GM06990 (cell line): ENCODE measurements around the gene SMOC2.

Source experiments
- DNase-seq: peaks from one replicate; pipeline ENCODE4 v3.0.0-alpha.2; 2011; ENCODE audit not compliant: insufficient read length; ENCODE audit errors: extremely low read depth
- H3K27me3 ChIP-seq: replicated peaks from 2 replicates; pipeline ENCODE4 v1.6.0; 2011; ENCODE audit warnings: low read length; ENCODE audit not compliant: control insufficient read depth, insufficient read depth
- H3K36me3 ChIP-seq: 2 replicates; pipeline ENCODE4 v1.5.1; 2011; ENCODE audit warnings: low read length; ENCODE audit not compliant: control insufficient read depth, insufficient read depth
- H3K4me3 ChIP-seq: replicated peaks from 2 replicates; pipeline ENCODE4 v1.5.1; 2011; ENCODE audit warnings: low read depth, mild to moderate bottlenecking, control low read depth, low read length
- TF ChIP-seq, protein P1 (sequence below): IDR thresholded peaks from 2 replicates; pipeline ENCODE4 v1.5.1; 2011; ENCODE audit warnings: low read length, control low read depth, mild to moderate bottlenecking, inconsistent platforms; ENCODE audit not compliant: insufficient read depth, poor library complexity, severe bottlenecking

Gene SMOC2

DNA sequence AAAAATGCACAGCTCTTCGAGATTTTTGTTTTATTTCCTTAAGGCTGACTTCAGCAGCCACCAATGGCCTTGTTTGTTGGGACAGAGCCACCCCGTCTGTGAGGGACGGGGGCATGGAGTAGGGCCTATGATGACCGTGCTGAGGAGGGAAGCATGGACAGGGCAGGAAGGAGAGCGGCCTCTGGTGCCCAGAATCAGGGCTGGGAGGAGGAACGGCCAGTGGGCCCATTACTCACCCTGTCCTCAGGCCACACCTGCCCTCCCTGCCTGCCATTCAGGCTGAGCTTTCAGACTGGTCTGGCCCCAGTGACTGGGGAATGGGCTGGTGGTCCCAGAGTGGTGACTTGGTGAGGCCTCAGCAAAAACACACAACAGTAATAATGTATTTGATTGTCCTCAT, 104.4 kb downstream of the SMOC2 start:
- no peaks in the 10 kb centered on the region for H3K36me3 ChIP-seq
- no peak for DNase-seq
- H3K4me3 ChIP-seq: no peak overlapping the region
- TF ChIP-seq, protein P1, sequence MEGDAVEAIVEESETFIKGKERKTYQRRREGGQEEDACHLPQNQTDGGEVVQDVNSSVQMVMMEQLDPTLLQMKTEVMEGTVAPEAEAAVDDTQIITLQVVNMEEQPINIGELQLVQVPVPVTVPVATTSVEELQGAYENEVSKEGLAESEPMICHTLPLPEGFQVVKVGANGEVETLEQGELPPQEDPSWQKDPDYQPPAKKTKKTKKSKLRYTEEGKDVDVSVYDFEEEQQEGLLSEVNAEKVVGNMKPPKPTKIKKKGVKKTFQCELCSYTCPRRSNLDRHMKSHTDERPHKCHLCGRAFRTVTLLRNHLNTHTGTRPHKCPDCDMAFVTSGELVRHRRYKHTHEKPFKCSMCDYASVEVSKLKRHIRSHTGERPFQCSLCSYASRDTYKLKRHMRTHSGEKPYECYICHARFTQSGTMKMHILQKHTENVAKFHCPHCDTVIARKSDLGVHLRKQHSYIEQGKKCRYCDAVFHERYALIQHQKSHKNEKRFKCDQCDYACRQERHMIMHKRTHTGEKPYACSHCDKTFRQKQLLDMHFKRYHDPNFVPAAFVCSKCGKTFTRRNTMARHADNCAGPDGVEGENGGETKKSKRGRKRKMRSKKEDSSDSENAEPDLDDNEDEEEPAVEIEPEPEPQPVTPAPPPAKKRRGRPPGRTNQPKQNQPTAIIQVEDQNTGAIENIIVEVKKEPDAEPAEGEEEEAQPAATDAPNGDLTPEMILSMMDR: no peak
- H3K27me3 ChIP-seq: no peaks in the 10 kb centered on the region

DNA sequence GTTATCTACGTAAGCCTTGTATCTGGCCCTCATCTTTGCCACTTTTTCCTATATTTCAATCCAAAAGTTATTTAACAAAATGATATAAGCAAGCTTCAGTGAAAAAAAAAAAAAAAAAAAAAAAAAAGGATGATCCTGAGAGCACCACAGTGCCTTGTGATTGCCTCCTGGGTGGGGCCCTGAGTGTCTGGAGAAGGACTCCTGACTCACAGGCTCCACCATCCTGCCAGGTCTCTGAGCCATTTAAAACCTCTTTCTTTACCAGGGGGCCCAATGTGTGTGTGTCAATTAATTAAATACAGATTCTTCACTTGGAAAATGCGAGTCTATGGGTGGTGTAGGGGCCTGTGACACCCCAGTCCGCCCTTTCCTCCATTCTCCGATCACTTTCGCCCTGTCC, 105.2 kb downstream of the SMOC2 start:
- Histone ChIP-seq H3K27me3 (no peaks in the 10 kb centered on the region), H3K36me3 (no peaks in the 10 kb centered on the region), H3K4me3 (no peak overlapping the region)
- DNase-seq: no peak
- TF ChIP-seq, protein P1: no peak

DNA sequence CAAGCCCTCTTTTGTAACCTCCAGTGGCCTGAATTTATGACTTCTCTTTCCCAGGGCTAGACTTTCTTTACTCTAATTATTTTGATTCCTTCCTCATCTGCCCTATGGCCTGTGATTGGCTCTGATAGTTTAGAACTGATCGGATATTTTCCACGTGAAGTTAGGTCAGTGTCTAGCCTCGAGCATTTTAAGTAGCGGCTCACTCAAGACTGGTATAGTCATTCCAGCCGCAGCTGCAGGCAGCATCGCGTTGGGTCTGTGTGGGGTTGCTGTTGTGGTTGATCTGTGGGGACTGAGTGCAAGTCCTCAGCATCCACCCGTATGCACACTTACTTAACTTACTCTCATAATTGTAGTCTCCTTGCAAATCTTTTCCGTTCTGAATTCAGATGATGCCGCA, 105.7 kb downstream of the SMOC2 start:
- DNase-seq: no peak
- no peaks in the 10 kb centered on the region for H3K27me3 ChIP-seq
- TF ChIP-seq, protein P1: no peak
- no peak overlapping the region for H3K4me3 ChIP-seq
- no peaks in the 10 kb centered on the region for H3K36me3 ChIP-seq

DNA sequence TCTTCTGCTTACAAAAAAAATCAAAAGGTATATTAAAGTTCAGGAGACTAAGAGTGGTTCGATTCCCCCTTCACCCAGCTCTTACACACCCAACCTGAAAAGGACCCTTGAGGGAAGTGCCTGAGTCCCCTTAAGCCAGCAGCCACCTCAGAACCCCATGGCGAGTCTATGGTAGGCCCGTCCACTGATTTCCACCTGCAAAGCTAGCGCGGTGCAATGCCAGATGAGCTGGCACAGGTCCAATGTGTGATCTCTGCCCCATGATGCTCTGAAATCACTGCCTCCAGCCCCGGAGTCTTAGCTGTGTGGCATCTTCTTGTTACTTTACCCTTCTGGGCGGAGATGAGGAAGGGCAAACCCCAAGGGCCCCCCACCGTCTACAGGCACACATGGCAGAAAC, 109.3 kb downstream of the SMOC2 start:
- TF ChIP-seq, protein P1: no peak
- no peak for DNase-seq
- H3K36me3 ChIP-seq: no peaks in the 10 kb centered on the region
- H3K27me3 ChIP-seq: no peaks in the 10 kb centered on the region
- H3K4me3 ChIP-seq: no peak overlapping the region

DNA sequence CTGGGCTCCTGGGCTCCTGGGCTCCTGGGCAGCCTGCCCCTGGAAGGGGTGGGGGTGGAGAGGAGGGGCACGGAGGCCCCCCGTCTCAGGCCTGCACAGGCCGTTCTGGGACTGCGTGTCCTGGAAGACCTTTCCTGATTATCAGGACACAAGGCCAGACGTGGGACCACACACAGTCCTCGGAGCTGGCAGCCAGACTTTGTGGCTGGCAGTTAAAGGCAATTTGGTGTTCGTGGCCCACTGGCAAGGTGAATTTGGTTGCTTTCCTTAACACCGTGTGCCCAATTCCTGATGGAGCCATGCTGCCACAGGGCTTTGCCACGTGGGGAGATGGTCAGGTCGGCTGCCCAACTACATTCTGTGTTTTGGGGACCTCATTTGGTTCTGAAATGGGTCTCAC, 113.5 kb downstream of the SMOC2 start:
- Histone ChIP-seq H3K27me3 (no peaks in the 10 kb centered on the region), H3K4me3 (no peak overlapping the region), H3K36me3 (no peaks in the 10 kb centered on the region)
- TF ChIP-seq, protein P1: no peak
- DNase-seq: no peak

DNA sequence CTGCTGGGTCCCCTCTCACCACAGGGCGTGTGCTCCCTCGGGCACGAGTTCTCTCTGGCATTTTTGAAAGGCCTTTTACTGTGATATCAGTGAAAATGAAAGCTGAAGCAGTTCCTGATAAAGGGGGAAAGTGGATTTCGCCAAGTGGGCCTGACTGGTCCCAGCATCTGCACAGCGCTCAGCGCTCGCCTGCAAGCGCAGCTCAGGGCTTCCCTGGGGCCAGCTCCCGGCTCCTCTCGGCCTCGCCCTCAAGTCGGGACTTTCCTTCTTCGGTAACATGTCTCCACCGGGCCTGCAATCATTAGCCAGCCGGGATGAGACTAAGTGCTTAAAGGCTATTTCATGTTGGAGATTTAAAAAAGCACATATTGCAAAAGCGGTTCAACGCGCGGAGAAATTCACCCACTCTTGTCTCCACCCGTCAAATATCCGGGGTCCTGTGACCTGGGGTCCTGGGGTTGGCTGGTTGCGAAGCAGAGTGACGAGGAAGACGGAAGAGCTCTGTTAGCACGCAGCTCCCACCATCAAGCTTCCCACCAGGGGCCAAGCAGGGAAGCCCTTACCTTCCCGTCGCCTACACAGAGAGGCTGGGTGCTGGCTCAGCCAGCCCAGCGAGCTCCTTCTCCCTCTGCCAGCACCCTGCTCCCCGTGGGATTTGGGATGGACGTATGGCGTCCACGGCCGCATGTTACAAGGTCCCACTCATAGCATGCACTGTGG, 114.1 kb downstream of the SMOC2 start:
- no peaks in the 10 kb centered on the region for H3K27me3 ChIP-seq
- TF ChIP-seq, protein P1: no peak
- H3K4me3 ChIP-seq: no peak overlapping the region
- no peaks in the 10 kb centered on the region for H3K36me3 ChIP-seq
- no peak for DNase-seq
